Neuronal stem cell (in vitro differentiated cells): ENCODE data around the gene PHAF1.

ENCODE experiments used
- DNase-seq: peaks from one replicate; pipeline ENCODE4 v3.0.0-alpha.2; 2013; ENCODE audit warnings: low spot score
- H2AFZ ChIP-seq: one replicate; pipeline ENCODE4 v1.6.1; 2013; ENCODE audit warnings: mild to moderate bottlenecking, low read length, inconsistent platforms
- H2AK5ac ChIP-seq: 2 replicates; pipeline ENCODE4 v1.6.1; 2013; ENCODE audit warnings: low read depth, mild to moderate bottlenecking, inconsistent platforms, low read length, moderate library complexity, mixed read lengths
- H2BK120ac ChIP-seq: 2 replicates; pipeline ENCODE4 v1.6.1; 2013; ENCODE audit warnings: low read depth, mild to moderate bottlenecking, inconsistent platforms, low read length, moderate library complexity, mixed read lengths
- H2BK12ac ChIP-seq: one replicate; pipeline ENCODE4 v1.6.1; 2013; ENCODE audit warnings: low read length, inconsistent platforms
- H2BK15ac ChIP-seq: 2 replicates; pipeline ENCODE4 v1.6.1; 2013; ENCODE audit warnings: mild to moderate bottlenecking, low read length, inconsistent platforms, mixed read lengths
- H2BK5ac ChIP-seq: one replicate; pipeline ENCODE4 v1.6.1; 2013; ENCODE audit warnings: inconsistent platforms, mild to moderate bottlenecking, low read length, moderate library complexity
- H3K14ac ChIP-seq: one replicate; pipeline ENCODE4 v1.6.1; 2013; ENCODE audit warnings: low read length, inconsistent platforms
- H3K18ac ChIP-seq: 2 replicates; pipeline ENCODE4 v1.6.1; 2013; ENCODE audit warnings: low read length, inconsistent platforms
- H3K23ac ChIP-seq: 2 replicates; pipeline ENCODE4 v1.6.1; 2013; ENCODE audit warnings: low read depth, mild to moderate bottlenecking, mixed read lengths, low read length, inconsistent platforms; ENCODE audit not compliant: poor library complexity
- H3K27ac ChIP-seq: replicated peaks from 3 replicates; pipeline ENCODE4 v1.5.1; 2013; ENCODE audit warnings: low read length, inconsistent platforms
- H3K27me3 ChIP-seq, 3 experiments: 2 replicates each; pipeline ENCODE4 v1.6.1; 2013; ENCODE audit warnings: low read length in 3 of 3, mild to moderate bottlenecking in 2 of 3, inconsistent platforms in 1 of 3, low read depth in 1 of 3, mixed read lengths in 1 of 3, moderate library complexity in 1 of 3; ENCODE audit not compliant: control insufficient read depth in 3 of 3, insufficient read depth in 3 of 3
- H3K36me3 ChIP-seq, 2 donors: replicated peaks in 1 of 2; 2 replicates each; pipeline ENCODE4 v1.6.1; 2013; ENCODE audit warnings: low read length in 2 of 2; ENCODE audit not compliant: control insufficient read depth in 2 of 2, insufficient read depth in 2 of 2
- H3K4ac ChIP-seq: 2 replicates; pipeline ENCODE4 v1.6.1; 2013; ENCODE audit warnings: inconsistent platforms, mild to moderate bottlenecking, low read length, moderate library complexity
- H3K4me1 ChIP-seq, 2 donors: 1 replicate in 1 of 2; 2 replicates in 1 of 2; pipeline ENCODE4 v1.6.1; 2013; ENCODE audit warnings: low read length in 2 of 2, low read depth in 1 of 2; ENCODE audit not compliant: control insufficient read depth in 2 of 2, insufficient read depth in 1 of 2
- H3K4me2 ChIP-seq: one replicate; pipeline ENCODE4 v1.6.1; 2013; ENCODE audit warnings: mild to moderate bottlenecking, low read length, inconsistent platforms; ENCODE audit not compliant: insufficient read depth, poor library complexity, severe bottlenecking
- H3K4me3 ChIP-seq, 2 donors: 2 replicates each; pipeline ENCODE4 v1.5.1; 2013; ENCODE audit warnings: low read length in 2 of 2, mild to moderate bottlenecking in 2 of 2, inconsistent platforms in 1 of 2, moderate library complexity in 1 of 2
- H3K79me1 ChIP-seq: one replicate; pipeline ENCODE4 v1.6.1; 2013; ENCODE audit warnings: low read depth, mild to moderate bottlenecking, inconsistent platforms, low read length, moderate library complexity
- H3K9ac ChIP-seq: one replicate; pipeline ENCODE4 v1.6.1; 2013; ENCODE audit warnings: mild to moderate bottlenecking, low read depth, low read length, inconsistent platforms; ENCODE audit not compliant: poor library complexity
- H3K9me3 ChIP-seq, 2 donors: replicated peaks in 1 of 2; 2 replicates each; pipeline versions ENCODE3 to v1.6.1; 2013; ENCODE audit warnings: low read length in 2 of 2, mild to moderate bottlenecking in 2 of 2, inconsistent platforms in 1 of 2, low read depth in 1 of 2, mixed read lengths in 1 of 2, moderate library complexity in 1 of 2; ENCODE audit not compliant: control insufficient read depth in 2 of 2, insufficient read depth in 1 of 2
- H4K8ac ChIP-seq: one replicate; pipeline ENCODE4 v1.6.1; 2013; ENCODE audit warnings: low read depth, mild to moderate bottlenecking, inconsistent platforms, low read length, moderate library complexity
- H4K91ac ChIP-seq: one replicate; pipeline ENCODE4 v1.6.1; 2013; ENCODE audit warnings: low read length, low read depth, mild to moderate bottlenecking, inconsistent platforms; ENCODE audit not compliant: poor library complexity
- WGBS, 2 donors: extraction: QIAGEN DNeasy Blood & Tissue Kit; methylation state at CpG; one replicate each; pipeline ENCODE4 v1.1.7; 2013; ENCODE audit warnings: missing lambda C conversion rate in 2 of 2, mixed read lengths in 1 of 2; ENCODE audit not compliant: insufficient read length in 2 of 2, insufficient replicate concordance in 1 of 2; ENCODE audit errors: extremely low coverage in 2 of 2; 5-methylcytosine and 5-hydroxymethylcytosine counted together

The PHAF1 gene

GRCh38 chr16:67084345-67085028 is 25.3 kb upstream of the PHAF1 start:
- Histone ChIP-seq H2BK120ac (no peak overlapping the region), H3K9ac (no peak overlapping the region), H3K4ac (no peak overlapping the region), H3K9me3 (no peaks in the 10 kb centered on the region), H2AFZ (no peak overlapping the region), H2AK5ac (no peak overlapping the region), H4K8ac (no peak overlapping the region), H2BK12ac (no peak overlapping the region), H3K23ac (no peak overlapping the region), H4K91ac (no peak overlapping the region), H2BK5ac (no peak overlapping the region), H3K27ac (no peak overlapping the region), H2BK15ac (no peak overlapping the region), H3K4me3 (no peak overlapping the region), H3K14ac (no peak overlapping the region), H3K36me3 (peaks cover 2 to 83% of the 10 kb centered on the region in 2 donors), H3K4me1 (peaks cover 0 to 2% of the 10 kb centered on the region in 2 donors), H3K79me1 (no peaks in the 10 kb centered on the region), H3K4me2 (no peak overlapping the region), H3K18ac (no peak overlapping the region), H3K27me3 (no peaks in the 10 kb centered on the region)
- WGBS, 2 donors: no CpG with 5 or more reads among the region's 4 CpGs
- DNase-seq: no peak

- Histone ChIP-seq H3K14ac (no peak overlapping the region), H2BK120ac (no peak overlapping the region), H3K9ac (no peak overlapping the region), H2BK12ac (no peak overlapping the region), H3K18ac (no peak overlapping the region), H3K27me3 (no peaks in the 10 kb centered on the region), H4K91ac (no peak overlapping the region), H3K4me1 (peaks cover 0 to 2% of the 10 kb centered on the region in 2 donors), H2AFZ (no peak overlapping the region), H3K36me3 (peaks cover 2 to 80% of the 10 kb centered on the region in 2 donors), H2BK15ac (no peak overlapping the region), H3K23ac (no peak overlapping the region), H2AK5ac (no peak overlapping the region), H3K4me2 (no peak overlapping the region), H3K4me3 (no peak overlapping the region), H3K27ac (no peak overlapping the region), H3K4ac (no peak overlapping the region), H4K8ac (no peak overlapping the region), H2BK5ac (no peak overlapping the region), H3K79me1 (no peaks in the 10 kb centered on the region), H3K9me3 (no peaks in the 10 kb centered on the region)
- no peak for DNase-seq
Observed at GRCh38 chr16:67086822-67087221, 22.9 kb upstream of the PHAF1 start.

GRCh38 chr16:67087291-67087690 is 22.4 kb upstream of the PHAF1 start:
- peaks cover 0 to 2% of the 10 kb centered on the region in 2 donors for H3K4me1 ChIP-seq
- H4K8ac ChIP-seq: no peak overlapping the region
- peaks cover 2 to 81% of the 10 kb centered on the region in 2 donors for H3K36me3 ChIP-seq
- H3K18ac ChIP-seq: no peak overlapping the region
- no peaks in the 10 kb centered on the region for H3K27me3 ChIP-seq
- no peak overlapping the region for H4K91ac ChIP-seq
- no peak overlapping the region for H3K4ac ChIP-seq
- H3K9me3 ChIP-seq: no peaks in the 10 kb centered on the region
- H3K14ac ChIP-seq: no peak overlapping the region
- H2BK15ac ChIP-seq: no peak overlapping the region
- no peak overlapping the region for H3K23ac ChIP-seq
- H3K4me3 ChIP-seq: no peak overlapping the region
- no peak overlapping the region for H2BK5ac ChIP-seq
- H2AK5ac ChIP-seq: no peak overlapping the region
- no peak overlapping the region for H2AFZ ChIP-seq
- no peak overlapping the region for H2BK12ac ChIP-seq
- WGBS, 2 donors: no CpG with 5 or more reads among the region's 1 CpG
- no peak overlapping the region for H3K9ac ChIP-seq
- H3K79me1 ChIP-seq: no peaks in the 10 kb centered on the region
- no peak overlapping the region for H3K4me2 ChIP-seq
- no peak for DNase-seq
- H2BK120ac ChIP-seq: no peak overlapping the region
- no peak overlapping the region for H3K27ac ChIP-seq

GRCh38 chr16:67087803-67088202 is 21.9 kb upstream of the PHAF1 start:
- no peak for DNase-seq
- H3K36me3 ChIP-seq: peaks cover 2 to 79% of the 10 kb centered on the region in 2 donors
- peaks cover 0 to 2% of the 10 kb centered on the region in 2 donors for H3K4me1 ChIP-seq
- no peaks in the 10 kb centered on the region for H3K9me3 ChIP-seq
- no peak overlapping the region for H2BK120ac ChIP-seq
- no peak overlapping the region for H2BK15ac ChIP-seq
- no peak overlapping the region for H3K27ac ChIP-seq
- H3K4ac ChIP-seq: no peak overlapping the region
- H3K27me3 ChIP-seq: no peaks in the 10 kb centered on the region
- H2AFZ ChIP-seq: no peak overlapping the region
- no peak overlapping the region for H3K23ac ChIP-seq
- no peak overlapping the region for H4K91ac ChIP-seq
- H3K4me3 ChIP-seq: no peak overlapping the region
- no peak overlapping the region for H2BK5ac ChIP-seq
- peaks cover 1% of the 10 kb centered on the region for H3K79me1 ChIP-seq
- no peak overlapping the region for H3K9ac ChIP-seq
- no peak overlapping the region for H4K8ac ChIP-seq
- H2AK5ac ChIP-seq: no peak overlapping the region
- no peak overlapping the region for H3K14ac ChIP-seq
- no peak overlapping the region for H3K4me2 ChIP-seq
- no peak overlapping the region for H2BK12ac ChIP-seq
- no peak overlapping the region for H3K18ac ChIP-seq
